Activated T-helper 2 cell treated with anti-CD3 and anti-CD28 coated beads, Interferon-gamma antibody, Interleukin-2, Interleukin-4, amounts not matched to agents 10 μg/mL and 5 μg/mL and 100 μg/mL, durations not matched to agents 14 hours and 24 hours and 36 hours (primary cell): ENCODE measurements around the gene SPAG4. TPM values are rescaled to one million over a fixed set of nuclear protein-coding genes. Genes with fewer than 3 reads are reported as not detected.

Experiments used
- DNase-seq: peaks from one replicate; pipeline ENCODE4 v3.0.0; 2021; ENCODE audit warnings: low spot score
- H3K27ac Mint-ChIP-seq: one replicate; pipeline ENCODE4 v1.8.0; 2021; ENCODE audit warnings: mixed read lengths
- H3K27me3 Mint-ChIP-seq: one replicate; pipeline ENCODE4 v1.8.0; 2021; ENCODE audit warnings: low read depth, mixed read lengths
- H3K36me3 Mint-ChIP-seq: one replicate; pipeline ENCODE4 v1.8.0; 2021; ENCODE audit warnings: low read depth, mixed read lengths
- H3K4me1 Mint-ChIP-seq: one replicate; pipeline ENCODE4 v1.8.0; 2021; ENCODE audit warnings: low read depth, mixed read lengths
- H3K4me3 Mint-ChIP-seq: one replicate; pipeline ENCODE4 v1.8.0; 2021; ENCODE audit warnings: low read depth, mild to moderate bottlenecking, moderate library complexity, mixed read lengths
- H3K9me3 Mint-ChIP-seq: one replicate; pipeline ENCODE4 v1.8.0; 2021; ENCODE audit warnings: mixed read lengths
- intact Hi-C: fragments of 100-400 bp; cut with micrococcal nuclease; formaldehyde crosslinking; loops from one replicate; pipeline ENCODE4 v1.15.1; 2023
- total RNA-seq: library from RNA; stranded (reverse); gene quantifications from 2 replicates; pipeline ENCODE4 v1.2.3, GENCODE V29; 2022

The SPAG4 gene
- total RNA-seq, 1 donor from 2014 or later, result 11.8 TPM

DNA sequence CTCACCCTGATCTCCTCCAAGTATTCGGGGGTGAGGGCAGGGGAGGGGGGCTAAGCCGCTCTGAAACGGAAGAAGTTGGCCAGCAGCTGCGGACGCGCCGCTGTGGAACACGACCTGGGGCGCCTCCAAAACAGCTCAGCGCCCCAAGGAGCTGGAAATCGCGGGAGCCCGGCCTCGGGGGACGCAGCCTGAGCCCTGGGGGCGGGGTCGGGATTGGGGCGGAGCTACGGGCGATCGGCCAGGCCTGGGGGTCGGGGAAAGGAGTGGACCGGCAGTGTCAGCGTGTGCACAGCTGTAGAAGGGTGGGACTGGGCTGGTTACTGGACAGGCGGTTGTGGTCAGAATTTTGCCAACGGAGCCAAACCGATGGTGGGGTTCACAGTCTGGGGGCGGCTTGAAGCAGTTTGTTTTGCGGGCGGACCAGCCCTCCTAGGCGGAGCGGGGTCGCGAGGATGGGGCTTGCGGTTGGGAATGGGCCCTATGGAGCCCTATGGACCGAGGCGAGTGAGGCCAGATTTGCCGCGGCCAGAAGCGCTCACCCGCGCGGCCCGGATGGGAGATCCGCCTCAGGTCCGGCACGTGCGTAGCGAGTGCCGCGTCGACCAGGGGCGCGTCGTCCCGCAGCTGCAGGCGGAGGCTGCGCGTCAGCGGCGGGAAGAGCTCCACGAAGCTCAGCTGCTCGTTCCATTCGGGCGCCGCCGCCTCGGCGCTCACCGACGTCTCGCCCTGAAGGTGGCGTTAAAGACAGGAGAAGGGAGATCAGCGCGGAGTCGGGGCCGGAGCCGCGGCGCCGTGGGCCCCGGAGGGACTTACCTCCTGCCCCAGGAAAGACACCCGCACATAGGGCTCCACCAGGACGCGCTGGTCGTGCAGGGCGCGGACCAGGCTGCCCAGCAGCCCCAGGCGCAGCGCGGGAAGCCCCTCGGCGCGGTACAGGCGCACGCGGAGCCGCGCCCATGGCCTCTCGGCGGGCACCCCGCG lies 14.3 kb upstream of the SPAG4 start:
- Mint-ChIP-seq H3K36me3 (no peaks in the 10 kb centered on the region), H3K27ac (no peak overlapping the region), H3K27me3 (peaks cover 52% of the 10 kb centered on the region), H3K4me1 (peaks cover 10% of the 10 kb centered on the region), H3K9me3 (no peaks in the 10 kb centered on the region), H3K4me3 (peak overlapping the region; percentile 71)
- intact Hi-C loops, result loop anchor here (5.0 kb wide), 2 partner anchors 96 to 351 kb away; partner anchors contain the start of genes NFS1, ROMO1 and SCAND1
- DNase-seq, result peak; percentile 74

GRCh38 chr20:35601990-35602389 lies 13.6 kb upstream of the SPAG4 start:
- Mint-ChIP-seq H3K9me3 (no peaks in the 10 kb centered on the region), H3K27me3 (peaks cover 46% of the 10 kb centered on the region), H3K27ac (no peak overlapping the region), H3K4me1 (peaks cover 10% of the 10 kb centered on the region), H3K36me3 (no peaks in the 10 kb centered on the region), H3K4me3 (no peak overlapping the region)
- intact Hi-C loops, result loop anchor here (5.0 kb wide), 2 partner anchors 95 to 350 kb away; partner anchors contain the start of genes NFS1, ROMO1 and SCAND1
- DNase-seq, result no peak

- intact Hi-C loops, result loop anchor here (5.0 kb wide), 2 partner anchors 94 to 349 kb away; partner anchors contain the start of genes NFS1, ROMO1 and SCAND1
- Mint-ChIP-seq H3K4me1 (peaks cover 10% of the 10 kb centered on the region), H3K27ac (no peak overlapping the region), H3K9me3 (no peaks in the 10 kb centered on the region), H3K36me3 (no peaks in the 10 kb centered on the region), H3K4me3 (peak overlapping the region; percentile 27), H3K27me3 (peaks cover 38% of the 10 kb centered on the region)
- DNase-seq, result no peak
Observed at GRCh38 chr20:35602851-35603495, 12.7 kb upstream of the SPAG4 start.

DNA sequence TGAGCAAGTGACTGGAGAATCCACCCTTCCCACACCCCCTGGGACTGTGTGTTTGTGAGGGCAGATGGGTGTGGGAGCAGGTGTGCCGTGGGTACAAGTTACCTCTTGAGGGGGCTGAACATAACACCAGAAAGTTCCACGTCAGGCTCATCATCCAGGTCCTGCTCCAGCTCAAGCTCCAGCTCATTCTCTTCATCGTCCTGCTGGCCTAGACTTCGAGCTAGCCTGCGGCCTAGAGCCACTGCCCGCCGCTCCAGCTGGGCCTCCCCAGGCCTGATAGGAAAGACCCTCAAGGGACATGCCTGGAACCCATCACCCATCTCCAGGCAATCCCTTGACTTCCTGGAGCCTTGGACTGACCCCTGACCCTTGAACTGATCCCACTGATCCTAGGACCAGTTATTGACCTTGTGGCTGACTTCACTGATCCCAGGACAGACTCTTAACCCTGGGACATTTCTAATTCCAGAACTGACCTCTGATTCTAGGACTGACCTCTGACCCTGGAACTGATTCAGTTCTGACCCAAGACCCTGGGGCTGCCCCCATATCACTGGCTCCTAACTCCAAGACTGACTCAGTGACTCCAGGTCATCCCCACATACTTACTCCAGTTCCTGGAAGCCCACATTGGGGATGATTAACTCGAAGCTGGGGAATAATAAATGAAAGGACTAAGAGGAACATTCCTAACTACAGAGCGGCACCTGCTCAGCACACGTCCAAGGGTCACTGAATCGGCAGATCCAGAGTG lies 11.8 kb upstream of the SPAG4 start:
- H3K27ac Mint-ChIP-seq, result no peak overlapping the region
- H3K4me1 Mint-ChIP-seq, result peaks cover 10% of the 10 kb centered on the region
- H3K27me3 Mint-ChIP-seq, result peaks cover 32% of the 10 kb centered on the region
- no peaks in the 10 kb centered on the region for H3K9me3 Mint-ChIP-seq
- intact Hi-C loops, result loop anchor here (5.0 kb wide), 2 partner anchors 93 to 348 kb away; partner anchors contain the start of genes NFS1, ROMO1 and SCAND1
- no peak for DNase-seq
- H3K36me3 Mint-ChIP-seq, result no peaks in the 10 kb centered on the region
- H3K4me3 Mint-ChIP-seq, result no peak overlapping the region

DNA sequence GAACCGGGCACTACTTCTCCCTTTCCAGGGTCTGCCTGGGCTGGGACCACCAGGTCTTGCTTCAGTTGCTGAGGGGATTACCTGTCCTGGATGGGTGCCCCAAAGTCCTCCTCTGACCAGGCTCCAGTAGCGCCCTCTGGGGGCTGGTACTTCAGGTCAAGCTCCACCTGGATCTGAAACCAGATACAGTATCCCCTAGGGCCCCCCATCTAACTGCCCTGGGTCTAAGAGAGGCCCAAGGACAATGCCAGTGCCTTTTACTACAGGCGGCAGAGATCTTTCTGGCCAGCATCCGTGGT lies 11.2 kb upstream of the SPAG4 start:
- intact Hi-C loops, result loop anchor here (5.0 kb wide), 2 partner anchors 93 to 348 kb away; partner anchors contain the start of genes NFS1, ROMO1 and SCAND1
- no peak for DNase-seq
- peaks cover 10% of the 10 kb centered on the region for H3K4me1 Mint-ChIP-seq

DNA sequence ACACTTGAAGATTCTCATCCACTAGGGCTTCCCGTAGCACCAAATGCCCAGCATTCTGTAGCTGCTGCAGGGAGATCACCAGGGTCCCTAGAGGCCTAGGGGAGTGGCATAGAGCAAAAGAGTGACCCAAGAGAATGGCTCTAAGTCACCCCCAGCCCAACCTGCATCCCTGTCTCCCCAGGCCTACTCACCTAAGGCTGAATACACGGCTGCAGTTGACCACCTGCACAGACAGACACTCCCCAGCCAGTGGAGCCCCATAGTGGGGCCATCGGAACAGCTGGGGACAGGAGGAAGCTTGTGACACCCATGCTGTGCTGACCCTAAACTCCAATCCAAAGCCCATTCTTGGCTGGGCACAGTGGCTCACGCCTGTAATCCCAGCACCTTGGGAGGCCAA lies 9.5 kb upstream of the SPAG4 start:
- Mint-ChIP-seq H3K27ac (no peak overlapping the region), H3K36me3 (no peaks in the 10 kb centered on the region), H3K27me3 (peaks cover 18% of the 10 kb centered on the region), H3K4me3 (no peak overlapping the region), H3K4me1 (peaks cover 6% of the 10 kb centered on the region), H3K9me3 (no peaks in the 10 kb centered on the region)
- no peak for DNase-seq
- intact Hi-C loops, result no loop called here

More for the DNA sequence above, 11.2 kb upstream of the SPAG4 start:
- H3K4me3 Mint-ChIP-seq, result no peak overlapping the region
- peaks cover 29% of the 10 kb centered on the region for H3K27me3 Mint-ChIP-seq
- H3K27ac Mint-ChIP-seq, result no peak overlapping the region
- no peaks in the 10 kb centered on the region for H3K36me3 Mint-ChIP-seq
- no peaks in the 10 kb centered on the region for H3K9me3 Mint-ChIP-seq

DNA sequence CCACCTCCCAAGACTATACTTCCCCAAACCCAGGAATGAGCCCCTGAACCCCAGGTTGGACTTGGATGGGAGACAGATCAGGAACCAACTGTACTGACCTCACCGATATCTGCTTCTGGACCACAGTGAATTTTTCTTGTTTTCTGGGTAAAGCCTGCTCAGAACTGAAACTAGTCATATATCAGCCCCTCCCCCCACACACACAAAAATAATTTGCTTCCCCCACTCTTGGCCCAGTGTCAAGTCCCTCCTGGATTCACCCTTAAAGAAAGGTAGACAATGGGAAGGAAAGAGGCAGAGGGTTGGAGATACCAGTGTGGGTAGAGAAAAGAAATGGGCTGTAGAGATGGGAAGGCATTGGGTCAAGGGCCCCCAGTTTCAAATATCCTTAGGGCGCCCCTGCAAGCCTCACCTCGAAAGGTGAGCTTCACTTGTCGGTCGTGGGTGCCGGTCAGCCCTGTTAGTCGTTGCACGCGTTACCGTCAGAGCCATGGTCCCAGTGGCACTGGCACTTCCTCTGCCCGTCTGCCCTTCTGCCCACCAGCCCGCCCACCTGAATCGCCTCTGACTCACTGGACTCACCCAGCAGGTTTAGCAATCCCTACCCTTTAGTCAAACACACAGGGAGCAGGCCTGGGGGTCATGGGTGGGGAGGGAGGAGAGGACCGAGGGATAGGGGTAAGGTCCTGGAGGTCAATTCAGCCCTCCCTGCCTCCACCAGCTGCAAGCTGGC lies 8.5 kb upstream of the SPAG4 start:
- H3K4me3 Mint-ChIP-seq, result no peak overlapping the region
- H3K27me3 Mint-ChIP-seq, result peaks cover 11% of the 10 kb centered on the region
- H3K27ac Mint-ChIP-seq, result no peak overlapping the region
- intact Hi-C loops, result no loop called here
- no peak for DNase-seq
- H3K4me1 Mint-ChIP-seq, result peaks cover 2% of the 10 kb centered on the region
- no peaks in the 10 kb centered on the region for H3K9me3 Mint-ChIP-seq
- no peaks in the 10 kb centered on the region for H3K36me3 Mint-ChIP-seq

DNA sequence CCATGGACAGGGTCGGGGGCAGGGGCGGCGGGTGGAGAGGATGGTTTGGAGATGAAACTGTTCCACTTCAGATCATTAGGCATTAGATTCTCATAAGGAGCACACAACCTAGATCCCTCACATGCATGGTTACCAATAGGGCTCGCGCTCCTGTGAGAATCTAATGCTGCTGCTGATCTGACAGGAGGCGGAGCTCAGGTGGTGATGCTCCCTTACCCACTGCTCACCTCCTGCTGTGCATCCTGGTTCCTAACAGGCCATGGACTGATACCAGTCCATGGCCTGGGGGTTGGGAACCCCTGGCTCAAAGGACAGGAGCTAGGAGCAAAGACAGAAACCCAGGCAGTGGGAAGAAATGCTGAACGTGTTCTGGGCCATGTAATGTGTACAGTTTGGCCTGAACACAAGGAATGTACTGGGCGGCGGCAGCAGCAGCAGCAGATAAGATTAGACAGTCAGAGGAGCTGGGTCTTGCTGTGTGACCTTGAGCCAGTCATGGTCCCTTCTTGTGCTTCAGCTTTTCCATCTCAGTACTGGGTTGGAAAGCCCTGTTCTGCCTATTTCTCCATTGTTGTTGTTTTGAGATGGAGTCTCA lies 4.7 kb upstream of the SPAG4 start:
- H3K27ac Mint-ChIP-seq, result no peak overlapping the region
- intact Hi-C loops, result loop anchor here (10.0 kb wide), 1 partner anchor 274 kb away; no protein-coding TSS in a partner anchor
- H3K9me3 Mint-ChIP-seq, result no peaks in the 10 kb centered on the region
- H3K36me3 Mint-ChIP-seq, result no peaks in the 10 kb centered on the region
- no peaks in the 10 kb centered on the region for H3K27me3 Mint-ChIP-seq
- no peak for DNase-seq
- H3K4me1 Mint-ChIP-seq, result peaks cover 2% of the 10 kb centered on the region
- H3K4me3 Mint-ChIP-seq, result no peak overlapping the region

DNA sequence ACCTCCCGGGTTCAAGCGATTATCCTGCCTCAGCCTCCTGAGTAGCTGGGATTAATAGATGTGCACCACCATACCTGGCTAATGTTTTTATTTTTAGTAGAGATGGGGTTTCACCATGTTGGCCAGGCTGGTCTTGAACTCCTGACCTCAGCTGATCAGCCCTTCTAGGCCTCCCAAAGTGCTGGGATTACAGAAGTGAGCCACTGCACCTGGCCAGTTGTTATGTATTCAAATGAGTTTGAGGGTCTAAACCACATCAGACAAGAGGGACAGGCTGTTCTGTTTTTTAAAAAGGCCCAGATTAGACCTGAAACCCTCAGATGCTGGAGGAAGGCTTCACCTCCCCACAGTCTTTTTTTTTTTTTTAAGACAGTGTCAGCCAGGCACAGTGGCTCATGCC lies 4.1 kb upstream of the SPAG4 start:
- Mint-ChIP-seq H3K4me1 (peaks cover 2% of the 10 kb centered on the region), H3K9me3 (no peaks in the 10 kb centered on the region), H3K4me3 (no peak overlapping the region), H3K36me3 (no peaks in the 10 kb centered on the region), H3K27ac (no peak overlapping the region), H3K27me3 (no peaks in the 10 kb centered on the region)
- intact Hi-C loops, result loop anchor here (10.0 kb wide), 1 partner anchor 273 kb away; no protein-coding TSS in a partner anchor
- DNase-seq, result no peak

DNA sequence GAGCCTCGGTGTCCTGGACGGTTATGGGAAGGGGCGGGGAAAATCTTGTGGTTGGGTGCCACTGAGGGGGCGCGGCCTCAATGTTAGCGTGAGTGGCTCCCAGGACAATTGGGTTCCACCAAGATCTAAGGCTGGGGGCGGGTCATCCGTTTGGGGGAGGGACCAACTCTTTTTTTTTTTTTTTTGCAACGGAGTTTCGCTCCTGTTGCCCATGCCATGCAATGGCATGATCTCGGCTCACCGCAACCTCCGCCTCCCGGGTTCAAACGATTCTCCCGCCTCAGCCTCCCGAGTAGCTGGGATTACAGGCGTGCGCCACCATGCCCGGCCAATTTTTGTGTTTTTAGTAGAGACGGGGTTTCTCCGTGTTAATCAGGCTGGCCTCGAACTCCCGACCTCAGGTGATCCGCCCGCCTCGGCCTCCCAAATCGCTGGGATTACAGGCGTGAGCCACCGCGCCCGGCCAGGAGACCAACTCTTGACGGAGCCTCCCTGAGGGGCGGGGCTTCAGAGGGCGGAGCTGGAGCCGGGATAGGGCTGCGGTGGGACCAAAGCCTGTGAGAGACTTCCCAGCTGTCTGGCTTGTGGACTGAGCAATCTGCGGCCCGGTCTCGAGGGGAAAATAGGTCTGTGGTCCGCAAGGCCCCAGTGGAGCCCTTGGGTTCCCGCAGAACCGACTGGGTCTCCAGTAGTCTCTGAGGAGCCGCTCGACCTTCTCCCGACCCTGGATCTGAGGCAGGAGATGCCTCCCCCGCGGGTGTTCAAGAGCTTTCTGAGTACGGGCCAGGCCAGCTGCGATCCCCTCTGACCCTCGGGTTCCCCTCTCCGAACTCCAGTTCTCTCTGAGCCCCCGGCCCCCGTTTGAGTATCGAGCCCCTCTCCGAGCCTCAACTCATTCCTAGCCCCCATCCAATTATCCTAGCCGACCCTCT lies 1.1 kb downstream of the SPAG4 start:
- DNase-seq, result peak; percentile 54
- no peaks in the 10 kb centered on the region for H3K27me3 Mint-ChIP-seq
- H3K36me3 Mint-ChIP-seq, result peaks cover 4% of the 10 kb centered on the region
- intact Hi-C loops, result loop anchor here (1.0 to 10.0 kb wide), 6 partner anchors 48 to 524 kb away; partner anchors contain the start of genes CPNE1, ERGIC3, PHF20 and RBM12
- peaks cover 22% of the 10 kb centered on the region for H3K4me1 Mint-ChIP-seq
- H3K27ac Mint-ChIP-seq, result peak overlapping the region; percentile 88
- H3K9me3 Mint-ChIP-seq, result no peaks in the 10 kb centered on the region
- peak overlapping the region; percentile 84 for H3K4me3 Mint-ChIP-seq
